GM10248 (cell line): ENCODE measurements around the gene SPINT4.

Source experiments
- CTCF ChIA-PET: fragments of 300-600 bp; sonication (Branson Sonifier 250); formaldehyde crosslinking; extraction: SDS; loops from one replicate; lab custom pipeline; 2021; ENCODE audit warnings: antibody characterized with exemption; lab: Yijun Ruan, JAX
- POLR2A ChIA-PET: fragments of 350-650 bp; sonication (Branson Sonifier 250); formaldehyde crosslinking; extraction: SDS; loops from one replicate; lab custom pipeline; 2020; ENCODE audit warnings: antibody characterized with exemption; lab: Yijun Ruan, JAX
- DNase-seq: peaks from one replicate; pipeline ENCODE4 v3.0.0; 2012; ENCODE audit errors: extremely low spot score
- TF ChIP-seq, protein P1 (sequence below): IDR thresholded peaks from 2 replicates; pipeline ENCODE4 v1.5.1; 2012; ENCODE audit warnings: mild to moderate bottlenecking, low read depth; ENCODE audit errors: extremely low read depth, missing control alignments, control extremely low read depth

The SPINT4 gene

DNA sequence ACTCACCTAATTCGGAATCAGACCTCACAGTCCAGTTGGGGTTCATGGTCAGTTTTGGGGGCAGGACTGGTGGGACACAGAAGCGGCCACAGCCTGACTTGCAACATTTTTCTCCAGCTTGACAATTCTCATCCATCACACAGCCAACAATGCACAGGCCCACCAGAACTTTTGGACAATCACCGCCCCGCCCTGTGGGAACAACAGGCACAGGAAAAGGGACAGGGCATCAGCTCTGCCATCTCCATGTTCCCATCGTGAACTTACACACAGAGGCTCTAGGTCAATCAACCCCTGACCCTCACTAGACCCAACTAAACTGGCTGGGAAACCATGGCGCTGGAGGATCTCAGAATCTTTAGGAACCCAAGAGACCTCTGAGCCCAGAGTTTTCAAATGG lies 53.3 kb downstream of the SPINT4 start:
- ChIA-PET POLR2A (interaction anchor here (0.7 kb wide), 1 partner anchor 27 kb away, joined by 5 read pairs; no protein-coding TSS in a partner anchor), CTCF (interaction anchor here (1.0 kb wide), 1 partner anchor 412 kb away, joined by 3 read pairs; the partner anchor contains the start of gene SYS1)
- no peak for DNase-seq
- TF ChIP-seq, protein P1, sequence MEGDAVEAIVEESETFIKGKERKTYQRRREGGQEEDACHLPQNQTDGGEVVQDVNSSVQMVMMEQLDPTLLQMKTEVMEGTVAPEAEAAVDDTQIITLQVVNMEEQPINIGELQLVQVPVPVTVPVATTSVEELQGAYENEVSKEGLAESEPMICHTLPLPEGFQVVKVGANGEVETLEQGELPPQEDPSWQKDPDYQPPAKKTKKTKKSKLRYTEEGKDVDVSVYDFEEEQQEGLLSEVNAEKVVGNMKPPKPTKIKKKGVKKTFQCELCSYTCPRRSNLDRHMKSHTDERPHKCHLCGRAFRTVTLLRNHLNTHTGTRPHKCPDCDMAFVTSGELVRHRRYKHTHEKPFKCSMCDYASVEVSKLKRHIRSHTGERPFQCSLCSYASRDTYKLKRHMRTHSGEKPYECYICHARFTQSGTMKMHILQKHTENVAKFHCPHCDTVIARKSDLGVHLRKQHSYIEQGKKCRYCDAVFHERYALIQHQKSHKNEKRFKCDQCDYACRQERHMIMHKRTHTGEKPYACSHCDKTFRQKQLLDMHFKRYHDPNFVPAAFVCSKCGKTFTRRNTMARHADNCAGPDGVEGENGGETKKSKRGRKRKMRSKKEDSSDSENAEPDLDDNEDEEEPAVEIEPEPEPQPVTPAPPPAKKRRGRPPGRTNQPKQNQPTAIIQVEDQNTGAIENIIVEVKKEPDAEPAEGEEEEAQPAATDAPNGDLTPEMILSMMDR = no peak
